HG03108 (cell line): ENCODE data around the gene PKNOX2.

Experiments
- ATAC-seq: cut with Tn5 transposase; IDR thresholded peaks from one replicate; pipeline ENCODE4 v1.9.1; 2021; ENCODE audit warnings: moderate library complexity; ENCODE audit not compliant: unreplicated experiment

Gene PKNOX2

GRCh38 chr11:125154378-125155099, 10.0 kb upstream of the PKNOX2 start:
- no peak for ATAC-seq

- no peak for ATAC-seq
Measured at GRCh38 chr11:125155100-125155444, 9.5 kb upstream of the PKNOX2 start.

- no peak for ATAC-seq
Measured at GRCh38 chr11:125155767-125156166, 8.8 kb upstream of the PKNOX2 start.

GRCh38 chr11:125156346-125157117, 8.0 kb upstream of the PKNOX2 start:
- ATAC-seq: no peak

- no peak for ATAC-seq
Measured at GRCh38 chr11:125157118-125157733, 7.3 kb upstream of the PKNOX2 start.

- no peak for ATAC-seq
Measured at GRCh38 chr11:125157953-125158680, 6.4 kb upstream of the PKNOX2 start.

- no peak for ATAC-seq
Measured at GRCh38 chr11:125162743-125163142, 1.8 kb upstream of the PKNOX2 start.

- ATAC-seq: no peak
Measured at GRCh38 chr11:125163431-125164063, 1.0 kb upstream of the PKNOX2 start.

GRCh38 chr11:125164091-125164421, 495 bp upstream of the PKNOX2 start:
- no peak for ATAC-seq

GRCh38 chr11:125165111-125165842, 726 bp downstream of the PKNOX2 start:
- no peak for ATAC-seq

- no peak for ATAC-seq
Measured at GRCh38 chr11:125165843-125166763, 1.6 kb downstream of the PKNOX2 start.

GRCh38 chr11:125166764-125167291, 2.3 kb downstream of the PKNOX2 start:
- no peak for ATAC-seq

- no peak for ATAC-seq
Measured at GRCh38 chr11:125167292-125167953, 2.9 kb downstream of the PKNOX2 start.

- ATAC-seq: no peak
Measured at GRCh38 chr11:125167954-125168835, 3.6 kb downstream of the PKNOX2 start.

GRCh38 chr11:125168918-125169456, 4.4 kb downstream of the PKNOX2 start:
- ATAC-seq: no peak

GRCh38 chr11:125170001-125170509, 5.5 kb downstream of the PKNOX2 start:
- no peak for ATAC-seq

- ATAC-seq: no peak
Measured at GRCh38 chr11:125170510-125171031, 6.0 kb downstream of the PKNOX2 start.
